Endometrium (tissue), 2 donors: Measurements from ENCODE around the gene MEF2B.
A peak's percentile ranks its signal among the peaks of the same experiment; 100 is the strongest.
"Not testable (repeated sequence)": the region's sequence is repeated elsewhere in the genome, so short reads cannot be mapped to it uniquely, and the experiment has no call there.

ENCODE experiments used
- FAIRE-seq: peaks from 2 replicates; lab custom pipeline; 2012; peaks lifted over from hg19 to GRCh38; lab: Jason Lieb, UNC
- donor health status: control.
- donor health status: control.

The MEF2B gene

GRCh38 chr19:19192910-19193423 lies 22.9 kb upstream of the MEF2B start:
- FAIRE-seq, result no peak

- peak; percentile 99 for FAIRE-seq
Observed at GRCh38 chr19:19192078-19192882, 22.2 kb upstream of the MEF2B start, which contains the start of the genes BORCS8 and RFXANK. TSS of gene BORCS8 (minus strand) at chr19:19192152. CDS start at chr19:19192117, 35 bp downstream. TSS of gene RFXANK (plus strand) at chr19:19192258. CDS start at chr19:19193947, 1,689 bp downstream.

- FAIRE-seq, result no peak
Observed at GRCh38 chr19:19191768-19192077, 21.7 kb upstream of the MEF2B start.

- no peak for FAIRE-seq
Observed at GRCh38 chr19:19186742-19187141, 16.7 kb upstream of the MEF2B start.

GRCh38 chr19:19185853-19186740 lies 16.0 kb upstream of the MEF2B start:
- no peak for FAIRE-seq

- no peak for FAIRE-seq
Observed at GRCh38 chr19:19181488-19181998, 11.5 kb upstream of the MEF2B start.

GRCh38 chr19:19179548-19180441 lies 9.7 kb upstream of the MEF2B start:
- no peak for FAIRE-seq

GRCh38 chr19:19176950-19177349 lies 6.9 kb upstream of the MEF2B start:
- no peak for FAIRE-seq

- FAIRE-seq, result not testable (repeated sequence)
Observed at GRCh38 chr19:19173243-19173642, 3.2 kb upstream of the MEF2B start.

- FAIRE-seq, result no peak
Observed at GRCh38 chr19:19171821-19172532, 1.9 kb upstream of the MEF2B start.

- FAIRE-seq, result no peak
Observed at GRCh38 chr19:19170873-19171672, 1.0 kb upstream of the MEF2B start.

- no peak for FAIRE-seq
Observed at GRCh38 chr19:19169236-19170052, 619 bp downstream of the MEF2B start.

GRCh38 chr19:19167612-19168011 lies 2.5 kb downstream of the MEF2B start:
- FAIRE-seq, result no peak

- no peak for FAIRE-seq
Observed at GRCh38 chr19:19165396-19165795, 4.7 kb downstream of the MEF2B start.

- no peak for FAIRE-seq
Observed at GRCh38 chr19:19162495-19162894, 7.6 kb downstream of the MEF2B start.

- no peak for FAIRE-seq
Observed at GRCh38 chr19:19160461-19161035, 9.5 kb downstream of the MEF2B start.

- FAIRE-seq, result no peak
Observed at GRCh38 chr19:19159534-19159933, 10.5 kb downstream of the MEF2B start.

GRCh38 chr19:19157808-19158207 lies 12.3 kb downstream of the MEF2B start:
- no peak for FAIRE-seq
